Thyroid gland (tissue), 4 donors: ENCODE measurements around the gene SREBF2. TPM values are rescaled to one million over a fixed set of nuclear protein-coding genes. Genes with fewer than 3 reads are reported as not detected.

Experiments used
- DNase-seq, 2 donors: peaks; one replicate each; pipeline ENCODE4 v3.0.0-alpha.2; 2019
- H3K27ac ChIP-seq, 3 donors: fragments of 200-600 bp; sonication (generic); 1 replicate in 2 of 3; 2 replicates in 1 of 3; pipeline ENCODE4 v1.5.1; 2016 to 2019; ENCODE audit warnings: mild to moderate bottlenecking in 1 of 3, moderate library complexity in 1 of 3
- H3K27me3 ChIP-seq: fragments of 200-600 bp; sonication (generic); one replicate; pipeline ENCODE4 v1.5.1; 2019
- H3K36me3 ChIP-seq, 2 donors: fragments of 200-600 bp; sonication (generic); one replicate each; pipeline ENCODE4 v1.5.1; 2016 to 2019
- H3K4me1 ChIP-seq, 2 donors: fragments of 200-600 bp; sonication (generic); one replicate each; pipeline ENCODE4 v1.5.1; 2017 to 2019
- H3K4me3 ChIP-seq, 3 donors: fragments of 200-600 bp; sonication (generic); replicated peaks in 1 of 3; 1 replicate in 2 of 3; 2 replicates in 1 of 3; pipeline ENCODE4 v1.5.1; 2016; ENCODE audit warnings: mild to moderate bottlenecking in 1 of 3
- H3K9me3 ChIP-seq: fragments of 200-600 bp; sonication (generic); one replicate; pipeline ENCODE4 v1.5.1; 2017
- POLR2A ChIP-seq, 2 donors: fragments of 450-650 bp; IDR thresholded peaks; one replicate each; pipeline ENCODE4 v1.6.1; 2017; ENCODE audit warnings: antibody characterized with exemption in 2 of 2, mild to moderate bottlenecking in 2 of 2, moderate library complexity in 1 of 2
- WGBS, 2 donors: methylation state at CpG; one replicate each; pipeline ENCODE4 v1.1.5; 2017; 5-methylcytosine and 5-hydroxymethylcytosine counted together
- intact Hi-C: fragments of 100-400 bp; cut with DNase I; formaldehyde crosslinking; loops from one replicate; pipeline ENCODE4 v1.15.1; 2023
- total RNA-seq, 4 donors: library from RNA; depleted of rRNA; stranded (reverse); fragments of >200 nt; gene quantifications; one replicate each; pipeline ENCODE4 v1.2.3, GENCODE V29; 2016
- TF ChIP-seq, protein P1 (sequence below), 6 experiments: fragments of 200-600 bp in 3 of 6; fragments of 450-650 bp in 3 of 6; sonication (generic) in 3 of 6; IDR thresholded peaks; one replicate each; pipeline ENCODE4 v1.5.1; 2016 to 2019; ENCODE audit warnings: antibody characterized with exemption in 6 of 6, mild to moderate bottlenecking in 2 of 6, inconsistent platforms in 1 of 6, moderate library complexity in 1 of 6

Gene SREBF2
- total RNA-seq, 4 donors from 2014 or later: 34.4 to 91.8 (median 63.7) TPM

DNA sequence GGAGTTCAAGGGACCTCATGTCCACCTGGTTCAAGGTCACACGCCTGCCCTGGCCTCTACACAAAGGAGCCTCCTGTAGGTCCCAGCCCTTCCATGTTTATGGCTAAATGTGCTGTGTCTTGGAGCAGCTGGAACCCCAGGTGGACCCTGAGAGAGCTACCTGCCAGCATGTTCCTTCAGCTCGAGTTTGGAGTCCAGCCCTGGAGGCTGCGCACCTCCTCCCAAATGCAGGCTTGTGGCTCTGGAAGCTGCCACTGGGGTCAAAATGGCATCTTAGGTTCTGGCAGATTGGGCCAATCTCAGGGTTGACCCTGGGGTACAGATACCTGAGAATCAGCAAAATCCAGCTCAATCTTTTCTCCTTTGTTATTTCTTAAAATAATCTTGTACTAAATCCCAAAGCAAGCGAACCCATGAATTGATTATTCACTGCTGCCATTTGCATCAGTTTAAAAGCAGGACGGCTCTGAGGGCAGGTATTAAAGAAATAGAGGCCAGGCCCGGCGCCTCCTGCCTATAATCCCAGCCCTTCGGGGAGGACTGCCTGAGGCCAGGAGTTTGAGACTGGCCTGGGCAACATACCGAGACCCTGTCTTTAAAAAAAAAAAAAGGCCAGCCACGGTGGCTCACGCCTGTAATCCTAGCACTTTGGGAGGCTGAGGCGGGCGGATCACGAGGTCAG lies 90.8 kb downstream of the SREBF2 start:
- H3K27me3 ChIP-seq: peaks cover 6% of the 10 kb centered on the region
- TF ChIP-seq, protein P1, sequence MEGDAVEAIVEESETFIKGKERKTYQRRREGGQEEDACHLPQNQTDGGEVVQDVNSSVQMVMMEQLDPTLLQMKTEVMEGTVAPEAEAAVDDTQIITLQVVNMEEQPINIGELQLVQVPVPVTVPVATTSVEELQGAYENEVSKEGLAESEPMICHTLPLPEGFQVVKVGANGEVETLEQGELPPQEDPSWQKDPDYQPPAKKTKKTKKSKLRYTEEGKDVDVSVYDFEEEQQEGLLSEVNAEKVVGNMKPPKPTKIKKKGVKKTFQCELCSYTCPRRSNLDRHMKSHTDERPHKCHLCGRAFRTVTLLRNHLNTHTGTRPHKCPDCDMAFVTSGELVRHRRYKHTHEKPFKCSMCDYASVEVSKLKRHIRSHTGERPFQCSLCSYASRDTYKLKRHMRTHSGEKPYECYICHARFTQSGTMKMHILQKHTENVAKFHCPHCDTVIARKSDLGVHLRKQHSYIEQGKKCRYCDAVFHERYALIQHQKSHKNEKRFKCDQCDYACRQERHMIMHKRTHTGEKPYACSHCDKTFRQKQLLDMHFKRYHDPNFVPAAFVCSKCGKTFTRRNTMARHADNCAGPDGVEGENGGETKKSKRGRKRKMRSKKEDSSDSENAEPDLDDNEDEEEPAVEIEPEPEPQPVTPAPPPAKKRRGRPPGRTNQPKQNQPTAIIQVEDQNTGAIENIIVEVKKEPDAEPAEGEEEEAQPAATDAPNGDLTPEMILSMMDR (IDR thresholded peaks at IDR 0.05): no peak
- no peak for TF ChIP-seq POLR2A (IDR thresholded peaks at IDR 0.05)
- WGBS, 2 donors: 91 to 92% methylated on average over 13 to 14 of the region's 14 CpGs
- intact Hi-C loops: no loop called here
- no peaks in the 10 kb centered on the region for H3K36me3 ChIP-seq
- no peaks in the 10 kb centered on the region for H3K9me3 ChIP-seq
- H3K27ac ChIP-seq: no peak overlapping the region
- no peak for DNase-seq
- peaks cover 5 to 22% of the 10 kb centered on the region in 2 donors for H3K4me1 ChIP-seq
- no peak overlapping the region for H3K4me3 ChIP-seq

DNA sequence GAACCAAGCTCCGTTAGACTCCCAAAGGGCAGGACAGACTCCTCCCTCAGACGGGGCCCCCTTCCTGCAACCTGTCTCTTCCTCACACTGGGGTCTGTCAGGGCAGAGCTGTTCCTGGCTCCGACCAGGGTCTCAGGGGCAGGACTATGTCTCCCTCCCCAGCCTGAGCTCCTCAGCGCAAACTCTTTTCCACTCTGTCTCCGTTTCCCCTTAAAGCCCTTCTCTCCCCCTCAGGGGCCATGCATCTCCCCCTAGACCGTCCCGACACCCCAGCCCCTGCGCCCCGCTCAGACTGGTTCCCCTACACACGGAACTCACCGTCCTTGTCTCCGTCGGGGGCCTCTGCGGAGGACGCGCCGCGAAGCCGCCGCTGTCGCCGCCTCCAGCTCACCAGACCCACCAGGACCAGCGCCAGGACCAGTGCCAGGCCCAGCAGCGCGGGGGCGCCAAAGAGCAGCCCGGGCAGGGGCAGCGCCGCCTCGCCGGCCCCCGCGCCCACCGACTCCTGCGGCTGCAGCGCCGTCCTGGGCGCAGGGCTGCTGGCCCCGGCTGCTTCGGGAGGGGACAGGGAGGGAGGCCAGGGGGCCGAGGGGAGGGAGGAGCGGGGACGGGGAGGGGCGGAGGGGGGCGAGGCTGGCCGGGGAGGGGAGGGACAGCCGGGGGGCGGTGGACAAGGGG lies 93.0 kb downstream of the SREBF2 start:
- intact Hi-C loops: no loop called here
- H3K36me3 ChIP-seq: no peaks in the 10 kb centered on the region
- H3K9me3 ChIP-seq: no peaks in the 10 kb centered on the region
- H3K27ac ChIP-seq: no peak overlapping the region
- WGBS, 2 donors: 18 to 22% methylated on average over 14 to 15 of the region's 48 CpGs
- peak; percentile 37 to 39 for DNase-seq
- H3K4me3 ChIP-seq: peak overlapping the region in 1 of 3 donors; percentile 32
- H3K27me3 ChIP-seq: peaks cover 6% of the 10 kb centered on the region
- TF ChIP-seq POLR2A (IDR thresholded peaks at IDR 0.05): no peak
- TF ChIP-seq, protein P1 (IDR thresholded peaks at IDR 0.05): peak in 4 of 6 experiments; percentile 12 to 60 (median 48)
- peaks cover 0 to 10% of the 10 kb centered on the region in 2 donors for H3K4me1 ChIP-seq

GRCh38 chr22:41927813-41928212 lies 94.9 kb downstream of the SREBF2 start:
- intact Hi-C loops: no loop called here
- H3K4me3 ChIP-seq: no peak overlapping the region
- H3K27me3 ChIP-seq: peaks cover 6% of the 10 kb centered on the region
- H3K4me1 ChIP-seq: peaks cover 0 to 10% of the 10 kb centered on the region in 2 donors
- 85 to 89% methylated on average over 6 of the region's 6 CpGs for WGBS, 2 donors
- DNase-seq: no peak
- no peaks in the 10 kb centered on the region for H3K9me3 ChIP-seq
- H3K27ac ChIP-seq: no peak overlapping the region
- TF ChIP-seq, protein P1 (IDR thresholded peaks at IDR 0.05): no peak
- TF ChIP-seq POLR2A (IDR thresholded peaks at IDR 0.05): no peak
- no peaks in the 10 kb centered on the region for H3K36me3 ChIP-seq

DNA sequence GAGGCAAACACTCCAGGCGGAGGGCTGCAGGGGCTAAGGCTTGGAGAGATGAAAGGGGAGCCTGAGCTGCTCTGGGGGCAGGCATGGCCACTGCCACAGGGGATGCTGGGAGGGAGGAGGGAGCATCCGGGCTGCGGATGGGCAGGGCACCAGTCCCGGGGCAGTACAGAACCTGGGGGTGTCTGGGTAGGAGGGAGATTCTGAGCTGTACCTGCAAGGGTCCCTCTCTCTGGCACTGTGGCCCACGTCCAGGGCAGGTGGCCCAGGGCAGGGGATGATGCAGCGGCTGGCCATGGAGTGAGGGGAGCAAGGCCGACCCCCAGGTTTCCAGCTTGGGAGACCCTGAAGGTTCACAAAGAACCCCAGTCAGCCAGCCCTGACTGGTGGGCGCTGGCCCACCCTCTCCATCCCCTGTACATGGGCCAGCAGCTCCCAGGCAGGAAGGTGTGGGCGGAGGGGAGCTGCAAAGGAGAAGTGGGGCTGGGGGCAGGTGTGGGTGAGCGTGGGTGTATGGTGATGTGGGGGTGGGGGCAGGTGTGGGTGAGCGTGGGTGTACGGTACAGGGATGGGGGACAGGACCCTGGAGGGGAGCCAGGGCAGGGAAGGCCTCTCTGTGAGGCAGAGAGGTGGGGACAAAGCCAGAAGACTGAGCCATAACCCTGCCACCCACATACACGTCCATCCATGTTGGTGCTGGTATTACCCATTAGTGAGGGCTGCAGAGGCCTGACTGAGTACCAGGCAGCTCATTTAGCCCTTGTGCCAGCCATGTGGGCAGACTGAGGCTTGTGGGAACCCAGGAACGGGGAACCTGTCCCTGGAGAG lies 95.9 kb downstream of the SREBF2 start:
- WGBS, 2 donors: 76 to 83% methylated on average over 12 to 13 of the region's 14 CpGs

More for the DNA sequence above, 95.9 kb downstream of the SREBF2 start:
- Histone ChIP-seq H3K4me3 (no peak overlapping the region), H3K27me3 (peaks cover 6% of the 10 kb centered on the region), H3K36me3 (no peaks in the 10 kb centered on the region), H3K9me3 (no peaks in the 10 kb centered on the region), H3K27ac (no peak overlapping the region), H3K4me1 (peaks cover 0 to 10% of the 10 kb centered on the region in 2 donors)
- TF ChIP-seq, protein P1 (IDR thresholded peaks at IDR 0.05): no peak
- intact Hi-C loops: no loop called here
- no peak for DNase-seq
